Osteoblast (primary cell): ENCODE measurements around the gene PEX19. TPM values are rescaled to one million over a fixed set of nuclear protein-coding genes. Genes with fewer than 3 reads are reported as not detected.

Source experiments
- DNase-seq: peaks from one replicate; pipeline ENCODE4 v3.0.0; 2011; ENCODE audit warnings: low spot score, mixed read lengths; ENCODE audit not compliant: insufficient read length; ENCODE audit errors: missing footprints
- H2AFZ ChIP-seq: 2 replicates; pipeline ENCODE4 v1.6.0; 2011; ENCODE audit warnings: mild to moderate bottlenecking, low read length
- H3K27ac ChIP-seq: 2 replicates; pipeline ENCODE4 v1.5.1; 2011; ENCODE audit warnings: mild to moderate bottlenecking, low read depth, low read length, moderate library complexity
- H3K27me3 ChIP-seq: 2 replicates; pipeline ENCODE4 v1.6.0; 2012; ENCODE audit warnings: mild to moderate bottlenecking, control low read depth, inconsistent platforms, low read length, moderate library complexity; ENCODE audit not compliant: insufficient read depth
- H3K36me3 ChIP-seq: 2 replicates; pipeline ENCODE4 v1.5.1; 2011; ENCODE audit warnings: mild to moderate bottlenecking, low read length, control low read depth, moderate library complexity; ENCODE audit not compliant: insufficient read depth
- H3K4me1 ChIP-seq: 2 replicates; pipeline ENCODE4 v1.5.1; 2011; ENCODE audit warnings: mild to moderate bottlenecking, low read length, control low read depth, moderate library complexity; ENCODE audit not compliant: insufficient read depth
- H3K4me2 ChIP-seq: 2 replicates; pipeline ENCODE4 v1.6.0; 2011; ENCODE audit warnings: mild to moderate bottlenecking, low read length; ENCODE audit not compliant: insufficient read depth
- H3K4me3 ChIP-seq: fragments of 200-600 bp; sonication (generic); 3 replicates; pipeline ENCODE4 v1.5.1; 2012; ENCODE audit warnings: mild to moderate bottlenecking, low read length, inconsistent platforms; ENCODE audit not compliant: insufficient read depth
- H3K79me2 ChIP-seq: 2 replicates; pipeline ENCODE4 v1.6.0; 2012; ENCODE audit warnings: mild to moderate bottlenecking, low read length, control low read depth, inconsistent platforms; ENCODE audit not compliant: insufficient read depth
- H3K9me3 ChIP-seq: 2 replicates; pipeline ENCODE4 v1.5.1; 2011; ENCODE audit warnings: low read depth, low read length, control low read depth
- H4K20me1 ChIP-seq: 2 replicates; pipeline ENCODE4 v1.6.0; 2012; ENCODE audit warnings: mild to moderate bottlenecking, low read length, control low read depth; ENCODE audit not compliant: insufficient read depth
- total RNA-seq: library from RNA; depleted of rRNA; stranded (reverse); fragments of >200 nt; gene quantifications from 2 replicates; pipeline ENCODE4 v1.2.3, GENCODE V29; 2012
- TF ChIP-seq, protein P1 (sequence below): IDR thresholded peaks from 2 replicates; pipeline ENCODE4 v1.5.1; 2011; ENCODE audit warnings: mild to moderate bottlenecking, low read depth, low read length, moderate library complexity; ENCODE audit errors: extremely low read depth

Gene PEX19
- total RNA-seq, 1 donor = 38.0 TPM

GRCh38 chr1:160251687-160252526 is 33.0 kb downstream of the PEX19 start:
- Histone ChIP-seq H3K4me1 (peaks cover 8% of the 10 kb centered on the region), H3K27ac (no peak overlapping the region), H3K9me3 (no peaks in the 10 kb centered on the region), H3K36me3 (peaks cover 4% of the 10 kb centered on the region), H3K4me2 (no peak overlapping the region), H3K27me3 (no peaks in the 10 kb centered on the region), H3K79me2 (peaks cover 51% of the 10 kb centered on the region), H3K4me3 (no peak overlapping the region), H2AFZ (no peak overlapping the region), H4K20me1 (peaks cover 34% of the 10 kb centered on the region)
- peak; percentile 73 for DNase-seq
- TF ChIP-seq, protein P1, sequence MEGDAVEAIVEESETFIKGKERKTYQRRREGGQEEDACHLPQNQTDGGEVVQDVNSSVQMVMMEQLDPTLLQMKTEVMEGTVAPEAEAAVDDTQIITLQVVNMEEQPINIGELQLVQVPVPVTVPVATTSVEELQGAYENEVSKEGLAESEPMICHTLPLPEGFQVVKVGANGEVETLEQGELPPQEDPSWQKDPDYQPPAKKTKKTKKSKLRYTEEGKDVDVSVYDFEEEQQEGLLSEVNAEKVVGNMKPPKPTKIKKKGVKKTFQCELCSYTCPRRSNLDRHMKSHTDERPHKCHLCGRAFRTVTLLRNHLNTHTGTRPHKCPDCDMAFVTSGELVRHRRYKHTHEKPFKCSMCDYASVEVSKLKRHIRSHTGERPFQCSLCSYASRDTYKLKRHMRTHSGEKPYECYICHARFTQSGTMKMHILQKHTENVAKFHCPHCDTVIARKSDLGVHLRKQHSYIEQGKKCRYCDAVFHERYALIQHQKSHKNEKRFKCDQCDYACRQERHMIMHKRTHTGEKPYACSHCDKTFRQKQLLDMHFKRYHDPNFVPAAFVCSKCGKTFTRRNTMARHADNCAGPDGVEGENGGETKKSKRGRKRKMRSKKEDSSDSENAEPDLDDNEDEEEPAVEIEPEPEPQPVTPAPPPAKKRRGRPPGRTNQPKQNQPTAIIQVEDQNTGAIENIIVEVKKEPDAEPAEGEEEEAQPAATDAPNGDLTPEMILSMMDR = peak; percentile 75

- H4K20me1 ChIP-seq = peaks cover 39% of the 10 kb centered on the region
- H3K4me2 ChIP-seq = no peak overlapping the region
- H2AFZ ChIP-seq = no peak overlapping the region
- no peak overlapping the region for H3K27ac ChIP-seq
- no peaks in the 10 kb centered on the region for H3K9me3 ChIP-seq
- no peak overlapping the region for H3K4me3 ChIP-seq
- TF ChIP-seq, protein P1 = no peak
- no peaks in the 10 kb centered on the region for H3K27me3 ChIP-seq
- no peaks in the 10 kb centered on the region for H3K4me1 ChIP-seq
- peaks cover 4% of the 10 kb centered on the region for H3K36me3 ChIP-seq
- H3K79me2 ChIP-seq = peaks cover 56% of the 10 kb centered on the region
- no peak for DNase-seq
Observed at GRCh38 chr1:160251011-160251410, 33.9 kb downstream of the PEX19 start.

DNA sequence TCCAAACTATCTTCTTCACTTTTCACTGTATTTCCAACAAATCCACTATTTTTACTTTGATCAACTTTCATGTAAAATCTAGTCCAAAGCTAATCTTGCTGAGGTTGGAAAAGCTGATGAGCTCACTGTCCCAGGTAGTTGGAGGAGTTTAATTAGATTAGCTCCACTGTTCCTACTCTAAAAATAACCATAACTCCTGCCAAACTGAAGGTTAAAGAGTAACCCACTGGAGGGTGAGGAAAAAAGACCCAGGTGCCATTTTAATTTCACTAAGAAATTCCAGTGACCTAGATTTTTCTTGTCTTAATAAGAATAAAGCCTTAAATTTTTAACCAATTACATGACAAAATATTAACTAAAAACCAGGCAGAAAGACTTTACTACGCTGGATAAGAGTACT is 37.9 kb downstream of the PEX19 start:
- peaks cover 11% of the 10 kb centered on the region for H3K36me3 ChIP-seq

DNA sequence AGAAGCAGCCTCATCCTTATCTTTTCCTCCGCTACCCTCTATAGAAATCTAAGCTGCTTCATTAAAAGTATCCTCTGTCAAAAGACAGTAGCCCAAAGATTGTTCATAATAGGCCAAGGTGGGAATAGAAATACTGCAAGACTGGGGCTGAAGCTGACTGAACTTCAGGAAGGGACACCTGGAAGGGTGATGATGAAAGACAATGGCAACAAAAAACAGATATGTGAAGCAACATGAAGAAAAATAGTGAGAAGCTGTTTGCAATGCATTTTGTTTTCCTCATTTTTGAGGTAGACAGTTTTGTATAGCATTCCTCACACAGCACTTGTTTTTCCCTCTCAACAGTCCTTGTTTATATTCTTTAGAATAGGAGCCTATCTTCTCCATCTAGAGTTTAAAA is 39.5 kb downstream of the PEX19 start:
- no peak for DNase-seq
- Histone ChIP-seq H3K4me3 (no peak overlapping the region), H2AFZ (no peak overlapping the region), H3K27ac (no peak overlapping the region), H3K4me1 (no peaks in the 10 kb centered on the region), H3K27me3 (no peaks in the 10 kb centered on the region), H3K9me3 (no peaks in the 10 kb centered on the region), H3K79me2 (peaks cover 69% of the 10 kb centered on the region), H4K20me1 (peaks cover 37% of the 10 kb centered on the region), H3K4me2 (no peak overlapping the region), H3K36me3 (peaks cover 19% of the 10 kb centered on the region)
- TF ChIP-seq, protein P1 = no peak

More for the DNA sequence above, 37.9 kb downstream of the PEX19 start:
- no peak overlapping the region for H3K4me3 ChIP-seq
- H3K27me3 ChIP-seq = no peaks in the 10 kb centered on the region
- H3K4me2 ChIP-seq = no peak overlapping the region
- H3K27ac ChIP-seq = no peak overlapping the region
- H4K20me1 ChIP-seq = peaks cover 48% of the 10 kb centered on the region
- no peaks in the 10 kb centered on the region for H3K9me3 ChIP-seq
- no peaks in the 10 kb centered on the region for H3K4me1 ChIP-seq
- H2AFZ ChIP-seq = no peak overlapping the region
- TF ChIP-seq, protein P1 = no peak
- H3K79me2 ChIP-seq = peaks cover 79% of the 10 kb centered on the region
- no peak for DNase-seq
